NB4 (cell line): ENCODE results near the gene VAV3.

Experiments used
- CTCF ChIP-seq: IDR thresholded peaks from one replicate; pipeline ENCODE4 v1.5.1; 2012; ENCODE audit warnings: low read depth, low read length
- MYC ChIP-seq: IDR thresholded peaks from 2 replicates; pipeline ENCODE4 v1.6.1; 2011; ENCODE audit warnings: low read depth, low read length
- POLR2A ChIP-seq: IDR thresholded peaks from 2 replicates; pipeline ENCODE4 v1.6.1; 2011; ENCODE audit warnings: mild to moderate bottlenecking; ENCODE audit not compliant: insufficient read length; ENCODE audit errors: extremely low read depth
- TF ChIP-seq, protein P1 (sequence below): IDR thresholded peaks from 2 replicates; pipeline ENCODE4 v1.6.1; 2011; ENCODE audit warnings: low read depth, low read length

GRCh38 chr1:107802654-107803053 lies 162.3 kb downstream of the VAV3 start:
- no peak for TF ChIP-seq POLR2A
- no peak for TF ChIP-seq CTCF
- no peak for TF ChIP-seq MYC
- TF ChIP-seq, protein P1, sequence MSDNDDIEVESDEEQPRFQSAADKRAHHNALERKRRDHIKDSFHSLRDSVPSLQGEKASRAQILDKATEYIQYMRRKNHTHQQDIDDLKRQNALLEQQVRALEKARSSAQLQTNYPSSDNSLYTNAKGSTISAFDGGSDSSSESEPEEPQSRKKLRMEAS: no peak
